GM18907 (cell line): ENCODE data around the gene DISP2.
A peak's percentile ranks its signal among the peaks of the same experiment; 100 is the strongest.

Experiments used
- ATAC-seq: cut with Tn5 transposase; IDR thresholded peaks from one replicate; pipeline ENCODE4 v1.9.1; 2021; ENCODE audit warnings: mild to moderate bottlenecking, moderate library complexity; ENCODE audit not compliant: unreplicated experiment

DISP2 gene

DNA sequence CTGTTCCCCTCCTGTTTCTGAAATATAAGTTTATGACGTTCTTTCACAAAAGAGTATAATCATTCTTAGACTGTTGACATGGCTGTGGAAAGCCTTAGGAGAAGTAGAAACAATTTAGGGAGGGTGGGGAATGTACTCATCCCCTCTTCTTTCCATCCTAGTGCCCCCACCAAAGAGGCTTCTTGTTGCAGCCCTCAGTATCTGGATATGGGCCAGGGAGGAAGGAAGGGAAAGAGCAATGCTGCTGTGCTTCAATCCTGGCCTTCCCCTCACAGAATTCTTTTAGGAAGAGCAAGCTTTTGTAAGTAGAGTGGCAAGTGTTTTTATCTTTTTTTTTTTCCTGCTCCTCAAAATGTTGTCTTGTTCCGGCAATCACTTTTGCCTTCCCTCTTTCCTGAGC is 32.8 kb upstream of the DISP2 start:
- ATAC-seq, result no peak

DNA sequence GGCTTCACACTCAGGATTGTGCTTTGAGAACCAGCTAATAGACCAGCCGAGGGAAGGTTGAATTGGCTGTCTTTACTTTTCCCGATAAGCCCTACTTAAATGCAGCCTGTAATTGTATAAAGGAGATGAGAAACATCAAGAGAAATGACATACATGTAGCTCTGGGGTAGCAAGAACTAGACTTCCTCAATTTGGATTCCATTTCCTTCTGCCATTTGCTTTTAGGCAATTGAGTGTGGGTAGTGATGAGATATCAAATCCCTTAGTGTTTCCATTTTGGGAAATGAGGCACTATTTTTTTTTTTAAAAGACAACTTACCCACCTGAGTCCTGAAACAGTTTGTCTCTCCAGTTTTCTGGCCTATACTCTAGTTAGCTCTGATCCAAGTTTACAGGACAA is 32.3 kb upstream of the DISP2 start:
- no peak for ATAC-seq

DNA sequence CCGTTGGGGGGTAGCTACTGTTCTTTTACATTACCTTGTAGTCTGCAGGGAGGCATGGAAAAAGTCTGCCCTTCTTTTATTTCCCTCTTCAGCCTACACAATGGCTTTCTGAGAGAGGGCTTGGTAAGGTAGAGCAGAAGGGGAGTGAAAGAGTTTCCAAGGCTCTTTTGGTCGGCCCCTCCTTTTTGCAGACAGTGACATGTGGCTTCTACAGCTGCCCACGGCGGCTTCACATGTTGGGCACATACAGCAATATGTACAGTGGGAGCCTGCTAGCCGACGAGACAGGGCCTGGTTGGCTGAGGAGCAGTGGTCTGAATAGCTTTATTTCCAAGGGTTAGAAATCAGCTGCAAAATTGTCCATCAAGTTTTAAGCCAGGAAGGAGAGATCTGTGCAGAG is 30.6 kb upstream of the DISP2 start:
- ATAC-seq, result no peak

DNA sequence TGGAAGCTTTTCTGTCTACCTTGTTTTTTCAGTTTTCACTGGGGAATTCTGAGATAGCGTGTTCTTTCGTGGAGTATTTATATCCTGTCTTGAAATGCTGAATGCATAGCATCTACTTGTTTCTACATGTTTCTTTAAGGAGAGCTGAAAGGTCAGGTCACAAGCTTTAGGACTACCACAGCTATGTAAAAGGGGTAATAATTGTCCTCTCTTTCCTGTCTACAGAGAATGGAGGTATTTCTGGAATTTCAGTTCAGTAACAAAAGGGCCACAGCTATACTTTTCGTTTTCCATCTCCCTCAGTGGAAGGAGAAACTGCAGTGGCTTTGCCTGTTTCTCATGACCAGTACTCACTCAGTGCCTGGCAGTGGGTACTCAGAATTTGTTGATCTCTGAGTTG is 29.8 kb upstream of the DISP2 start:
- no peak for ATAC-seq

DNA sequence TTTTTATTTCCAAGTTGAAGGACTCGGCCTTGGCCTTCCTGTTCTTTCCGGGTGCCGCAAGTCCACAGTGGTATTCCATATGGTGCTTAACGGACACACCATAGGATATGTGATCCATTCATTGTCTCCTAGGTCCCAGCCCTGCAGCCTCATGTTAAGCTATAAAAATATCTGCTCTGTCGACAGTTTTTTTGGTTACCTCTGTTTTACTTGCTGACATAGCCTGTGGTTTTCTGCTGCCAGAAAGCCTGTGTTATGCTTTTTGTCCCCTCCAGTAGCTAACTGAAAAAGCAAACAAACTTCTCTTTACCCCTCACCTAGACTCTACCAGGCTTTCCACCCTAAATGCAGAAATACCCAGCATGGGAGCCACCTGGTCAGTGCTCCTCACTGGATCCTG is 29.3 kb upstream of the DISP2 start:
- ATAC-seq, result no peak

DNA sequence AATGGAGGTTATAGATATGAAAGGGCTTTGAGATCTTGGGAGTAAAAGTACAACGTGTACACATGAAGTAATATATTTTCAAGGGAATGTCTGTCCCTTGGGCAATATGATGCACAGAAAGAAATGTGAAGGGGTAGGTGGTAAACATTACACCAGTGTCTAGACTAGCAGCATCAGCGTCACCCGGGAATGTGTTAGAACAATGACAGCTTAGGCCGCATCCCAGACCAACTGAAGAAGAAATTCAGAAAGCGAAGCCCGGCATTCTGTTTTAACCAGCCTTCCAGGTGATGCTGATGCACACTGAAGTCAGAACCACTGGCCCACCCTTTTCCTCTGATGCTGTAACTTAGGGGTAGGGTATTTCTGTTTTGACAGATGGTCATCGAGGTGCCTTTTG is 28.2 kb upstream of the DISP2 start:
- no peak for ATAC-seq

DNA sequence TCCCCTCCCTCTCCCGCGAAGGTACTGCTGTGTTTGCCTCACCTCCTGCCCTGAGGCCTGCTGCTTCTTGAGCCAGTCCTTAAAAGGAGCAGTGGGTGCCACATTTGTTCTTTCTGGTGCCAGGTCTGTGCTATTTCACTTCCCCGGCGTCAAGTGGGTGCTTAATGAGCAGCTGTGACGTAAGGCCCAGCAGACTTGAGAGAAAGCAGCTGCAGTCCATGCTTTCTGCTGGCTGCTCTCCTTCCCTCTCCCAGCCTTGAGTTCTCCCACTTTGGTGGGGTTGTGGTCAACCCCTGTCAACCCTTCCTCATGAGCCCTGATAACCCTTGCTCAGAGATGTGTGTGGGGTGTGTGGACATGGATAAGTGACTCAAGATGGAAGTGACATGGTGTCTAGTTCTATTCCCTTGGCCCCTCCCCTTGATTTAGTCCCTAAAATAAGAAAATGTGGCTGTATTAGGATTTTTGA is 27.6 kb upstream of the DISP2 start:
- no peak for ATAC-seq

DNA sequence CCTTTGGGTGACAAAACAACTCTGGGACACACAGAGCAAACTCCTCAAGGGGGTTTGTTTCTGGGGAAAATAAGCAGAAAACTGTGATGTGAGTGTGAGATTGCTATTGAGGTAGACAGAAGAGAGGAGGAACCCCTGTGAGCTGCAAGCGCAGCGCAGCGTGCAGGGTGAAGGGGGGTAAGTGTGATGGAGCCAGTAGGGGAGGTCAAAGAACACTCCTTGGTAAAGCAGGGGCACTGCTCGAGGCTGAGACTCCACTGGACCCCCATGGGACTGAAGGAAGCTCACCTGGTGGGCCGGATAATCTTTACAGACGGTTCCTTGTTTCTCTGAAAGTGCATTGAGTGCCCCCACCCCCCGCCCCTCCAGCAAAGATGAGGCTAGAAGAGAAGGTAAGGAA is 27.0 kb upstream of the DISP2 start:
- no peak for ATAC-seq

DNA sequence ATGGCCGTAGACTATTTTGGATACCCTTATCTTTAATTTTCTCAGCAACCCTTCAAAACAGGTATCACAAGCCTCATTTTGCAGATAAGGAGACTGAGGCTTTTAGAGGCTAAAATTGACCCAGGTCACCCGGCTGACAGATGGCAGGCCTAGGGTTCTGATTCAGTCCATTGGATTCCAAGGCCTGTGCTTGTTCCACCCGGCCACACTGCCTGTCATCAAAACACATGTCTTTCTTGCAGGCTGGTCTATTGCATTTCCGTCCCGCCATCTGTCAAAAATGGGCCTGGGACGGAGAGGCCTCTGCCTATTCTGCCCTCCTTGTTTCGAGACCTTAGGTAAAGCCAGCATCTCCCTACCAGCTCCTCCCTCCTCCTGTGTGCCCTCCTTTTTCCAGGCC is 26.4 kb upstream of the DISP2 start:
- ATAC-seq, result no peak

DNA sequence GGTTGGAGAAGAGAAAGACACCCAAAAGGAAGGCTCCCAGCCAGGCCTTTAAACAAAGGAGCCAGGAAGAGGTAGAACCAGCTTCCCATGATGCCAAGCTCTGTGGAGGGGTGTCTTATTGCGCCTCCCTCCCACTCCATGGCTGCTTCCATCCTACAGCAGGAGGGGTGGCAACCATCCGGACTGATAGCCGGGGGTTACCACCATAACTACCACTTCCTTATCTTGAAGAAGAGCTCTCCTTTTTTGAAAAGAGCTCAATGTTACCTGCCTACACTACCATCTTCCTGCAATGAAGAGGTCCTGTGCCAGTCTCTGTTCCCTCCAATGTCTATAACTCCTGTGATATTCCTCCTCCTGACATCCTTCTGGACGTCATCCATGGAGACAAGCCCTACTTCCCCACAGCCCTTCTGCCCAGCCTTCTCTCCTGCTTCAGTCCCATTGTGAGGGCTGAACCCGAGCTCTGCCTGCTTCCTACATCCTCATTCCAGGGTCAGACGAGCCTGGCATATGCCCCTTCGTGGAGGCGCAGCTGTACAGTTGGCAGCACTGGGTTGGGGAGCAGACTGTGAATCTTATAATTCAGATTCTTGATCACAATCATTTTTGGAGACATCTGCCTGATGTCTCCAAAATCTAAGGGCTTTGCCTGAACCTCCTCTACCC is 25.8 kb upstream of the DISP2 start:
- ATAC-seq, result no peak

DNA sequence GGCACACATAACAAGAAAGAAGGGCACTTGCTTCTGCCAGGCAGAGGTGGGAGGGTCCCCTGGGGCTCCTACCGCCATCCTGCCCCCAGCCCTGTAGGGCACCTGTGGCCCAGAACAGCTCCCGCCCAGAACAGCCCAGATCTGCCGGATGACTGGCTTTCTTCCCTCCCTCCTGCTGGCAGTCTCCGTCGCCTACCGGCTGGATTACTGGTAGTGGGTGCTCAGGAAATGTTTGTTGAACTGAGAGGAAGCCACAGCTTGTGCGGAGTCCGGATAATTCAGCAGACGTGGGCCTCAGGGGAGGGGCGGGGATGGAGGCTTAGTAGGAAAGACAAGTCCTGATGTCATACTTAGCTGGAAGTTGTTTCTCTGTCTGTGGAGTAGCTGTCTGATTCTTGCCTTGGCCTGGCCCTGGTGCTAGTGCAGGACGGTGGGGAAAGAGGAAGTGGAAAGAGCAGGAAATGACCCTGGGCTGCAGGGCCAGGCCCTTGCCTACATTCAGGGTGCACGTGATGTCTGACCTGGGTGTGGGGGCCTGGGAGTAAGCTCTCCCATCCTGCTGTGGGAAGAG is 24.0 kb upstream of the DISP2 start:
- no peak for ATAC-seq

DNA sequence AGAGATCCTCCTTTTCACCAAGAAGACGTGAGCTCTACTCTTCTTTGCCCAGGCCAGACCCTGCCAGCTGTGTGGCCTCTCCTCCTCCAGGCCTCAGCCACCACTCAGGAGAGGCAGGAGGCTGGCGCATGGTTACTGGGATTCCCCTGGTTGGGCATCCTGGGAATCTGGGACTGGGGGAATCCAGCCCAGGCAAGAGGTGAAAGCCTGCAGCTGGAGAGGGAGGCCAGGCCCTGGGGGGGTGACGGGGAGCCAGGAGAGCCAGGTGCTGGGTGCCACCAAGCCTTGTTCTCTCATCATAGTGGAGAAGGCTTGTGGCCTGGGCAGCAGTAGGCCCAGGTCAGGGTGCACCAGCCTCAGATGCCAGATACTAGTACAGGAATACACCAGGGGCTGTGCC is 23.5 kb upstream of the DISP2 start:
- ATAC-seq, result no peak

DNA sequence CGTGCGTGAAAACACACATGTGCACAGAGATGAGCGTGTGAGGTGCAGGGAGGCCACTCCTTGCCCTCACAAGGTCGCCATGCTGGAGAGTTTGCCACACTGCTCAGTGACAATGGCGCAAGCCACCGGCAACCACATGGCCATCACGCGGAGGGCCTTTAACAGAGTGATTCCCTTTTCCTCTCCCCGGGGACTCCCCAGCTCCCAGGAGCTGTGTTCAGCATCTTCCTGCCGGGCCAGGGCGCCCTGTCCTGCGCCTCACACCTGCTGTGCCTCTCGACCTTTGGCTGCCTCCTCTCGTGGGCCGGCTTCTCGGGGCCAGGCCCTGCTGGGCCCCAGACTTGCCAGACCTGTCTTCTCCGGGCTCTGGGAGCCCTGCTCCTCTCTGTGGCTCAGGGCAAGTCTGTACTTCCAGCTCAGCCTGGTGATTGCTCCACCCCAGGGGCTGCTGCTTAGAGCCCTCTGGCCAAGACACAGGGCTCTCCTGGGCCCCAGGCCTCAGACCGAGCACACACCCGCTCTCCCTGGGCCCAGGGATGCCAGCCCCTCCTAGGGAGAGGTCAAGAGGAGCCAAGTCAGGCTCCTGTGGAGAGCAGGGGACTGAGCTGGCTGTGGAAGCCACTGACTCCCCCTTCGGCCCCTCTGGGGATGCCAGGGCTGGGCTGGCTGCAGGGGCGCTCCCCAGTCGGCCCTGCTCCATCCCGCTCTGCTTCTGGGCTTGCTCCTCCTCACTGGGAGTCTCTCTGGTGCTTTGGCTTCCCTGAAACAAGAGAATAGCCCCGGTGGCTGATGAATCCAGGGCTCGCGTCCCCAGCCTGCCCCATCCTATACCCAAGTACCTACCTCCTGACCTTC is 22.9 kb upstream of the DISP2 start:
- no peak for ATAC-seq

DNA sequence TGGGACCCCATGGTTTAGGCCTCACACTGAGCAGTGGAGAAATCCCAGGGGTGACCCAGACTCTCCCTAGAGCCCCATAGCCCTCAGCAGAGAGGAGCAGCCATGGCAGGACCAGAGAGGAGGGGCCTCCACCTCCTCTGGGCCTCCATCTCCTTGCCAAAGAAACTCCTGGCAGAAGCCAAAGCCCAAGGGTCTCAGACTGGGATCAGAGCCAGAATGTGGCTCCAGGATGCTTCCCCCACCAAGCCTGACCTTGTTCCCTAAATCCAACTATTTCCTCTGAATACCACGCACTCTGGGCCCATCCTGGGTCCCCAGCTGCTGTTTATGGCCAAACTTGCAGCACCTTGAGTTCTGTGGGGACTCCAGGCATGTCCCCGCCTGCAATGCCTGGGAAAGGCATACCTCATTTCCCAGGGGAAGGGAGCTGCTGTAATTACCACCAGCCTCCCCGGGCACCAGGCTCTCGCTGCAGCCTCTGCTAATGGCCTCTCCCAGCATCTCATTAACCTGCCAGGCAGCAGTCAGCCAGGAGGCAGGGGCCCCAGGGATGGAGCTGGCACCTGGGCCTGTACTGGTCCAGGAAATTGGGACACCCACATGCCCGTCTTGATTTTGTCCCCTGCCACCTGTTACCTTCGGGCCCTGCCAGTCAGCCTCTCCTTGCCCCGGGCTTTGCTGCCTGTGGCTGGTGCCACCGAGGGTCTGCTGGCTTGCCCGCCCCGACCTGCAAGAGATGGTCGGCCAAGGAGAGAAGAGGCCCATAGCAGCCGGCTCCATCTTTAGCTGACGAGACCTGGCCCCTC is 21.9 kb upstream of the DISP2 start:
- ATAC-seq, result no peak

DNA sequence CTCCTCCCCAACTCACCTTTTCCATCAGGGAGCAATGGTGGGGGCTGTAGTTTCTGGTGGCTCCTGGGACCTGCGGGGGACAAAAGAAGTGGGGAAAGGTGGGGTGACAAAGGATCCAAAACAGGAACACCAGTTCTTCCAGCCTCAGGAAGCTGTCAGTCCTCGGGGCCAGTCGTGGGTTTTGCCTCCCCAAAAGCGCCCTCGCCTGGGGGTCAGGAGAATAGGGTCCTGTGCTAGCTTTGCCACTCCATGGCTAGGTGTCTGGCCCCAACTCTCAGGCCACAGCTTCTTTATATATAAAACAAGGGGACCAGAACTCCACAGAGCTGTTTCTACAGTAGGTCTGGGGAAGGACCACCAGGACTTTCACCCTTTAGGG is 21.3 kb upstream of the DISP2 start:
- no peak for ATAC-seq

DNA sequence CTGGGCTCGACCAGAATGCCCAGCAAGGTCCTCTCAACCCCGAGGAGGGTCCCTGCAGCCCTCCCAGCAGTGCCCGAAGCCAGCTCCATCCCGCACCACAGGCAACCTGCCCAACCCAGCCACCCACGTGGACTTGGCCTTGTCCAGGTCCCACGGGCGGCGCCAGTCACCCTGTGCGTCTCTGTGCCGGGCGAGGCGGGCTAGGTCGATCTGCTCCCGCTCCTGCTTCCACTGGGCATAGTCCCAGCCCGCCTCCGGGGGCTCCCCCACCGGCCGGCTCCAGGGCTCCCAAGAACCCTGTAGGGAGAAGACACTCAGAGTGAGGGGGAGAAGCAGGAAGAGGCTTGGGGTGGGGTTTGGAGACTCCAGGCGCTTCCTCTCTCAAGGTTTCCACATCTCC is 20.4 kb upstream of the DISP2 start:
- ATAC-seq, result no peak

DNA sequence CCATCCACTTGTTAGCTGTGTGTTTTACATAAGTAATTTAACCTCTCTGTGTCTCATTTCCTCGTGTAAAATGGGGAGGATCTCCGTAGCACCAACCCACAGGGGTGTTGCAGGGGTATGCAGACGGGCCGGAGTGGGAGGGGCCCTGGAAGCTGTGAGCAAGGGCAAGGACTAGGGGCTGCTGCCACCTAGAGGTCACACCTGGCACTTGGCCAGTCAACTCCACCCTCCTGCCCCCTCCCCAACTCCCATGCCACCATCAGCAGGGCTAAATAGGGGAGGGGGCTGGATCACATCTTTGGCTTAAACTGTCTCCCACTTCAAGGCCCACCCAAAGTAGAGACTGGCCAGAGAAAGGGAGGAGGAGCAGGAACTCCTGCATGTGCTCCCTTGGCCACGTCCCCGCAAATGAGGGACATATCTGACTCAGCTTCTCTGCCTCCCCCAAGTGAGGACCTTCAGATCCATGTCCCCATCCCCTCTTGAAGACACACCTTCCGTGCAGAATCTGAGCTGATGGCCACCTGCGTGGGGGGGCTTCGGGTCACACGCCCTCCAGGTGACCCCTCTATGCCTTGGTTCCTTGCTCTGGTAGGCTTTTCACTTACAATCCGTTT is 19.9 kb upstream of the DISP2 start:
- ATAC-seq, result peak; percentile 61

DNA sequence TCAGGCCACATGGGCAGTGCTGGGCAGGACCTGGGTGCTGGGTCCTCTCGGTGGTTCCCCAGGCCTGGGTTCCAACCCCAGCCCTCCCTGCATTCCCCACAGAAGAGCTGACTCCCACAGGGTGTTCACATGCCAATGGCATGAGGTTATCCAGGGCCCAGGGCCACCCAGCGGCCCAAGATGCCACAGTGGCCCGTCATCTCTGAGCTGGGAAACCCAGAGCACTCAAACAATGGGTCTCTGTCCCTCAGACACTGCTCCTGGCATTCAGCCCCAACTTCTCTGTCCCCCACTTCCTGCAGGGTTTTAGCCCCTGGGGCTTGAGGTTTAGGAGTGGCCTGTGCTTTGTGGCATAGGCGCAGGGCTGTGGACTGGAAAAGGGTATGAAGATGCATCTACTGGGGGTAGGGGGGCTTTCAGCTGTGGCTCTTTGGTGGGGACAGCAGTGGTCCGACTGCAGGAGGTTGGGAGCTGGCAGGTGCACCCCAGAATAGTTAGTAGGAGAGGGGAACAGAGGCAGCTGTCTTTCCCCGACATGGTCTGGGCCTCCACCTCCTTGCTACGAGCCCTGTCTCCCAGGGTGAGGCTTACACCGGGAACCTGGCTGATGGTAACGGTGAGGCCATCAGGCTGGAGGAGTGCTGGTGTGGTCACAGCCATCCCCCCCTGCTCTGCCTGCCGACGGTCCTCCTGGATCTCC is 18.9 kb upstream of the DISP2 start:
- no peak for ATAC-seq

DNA sequence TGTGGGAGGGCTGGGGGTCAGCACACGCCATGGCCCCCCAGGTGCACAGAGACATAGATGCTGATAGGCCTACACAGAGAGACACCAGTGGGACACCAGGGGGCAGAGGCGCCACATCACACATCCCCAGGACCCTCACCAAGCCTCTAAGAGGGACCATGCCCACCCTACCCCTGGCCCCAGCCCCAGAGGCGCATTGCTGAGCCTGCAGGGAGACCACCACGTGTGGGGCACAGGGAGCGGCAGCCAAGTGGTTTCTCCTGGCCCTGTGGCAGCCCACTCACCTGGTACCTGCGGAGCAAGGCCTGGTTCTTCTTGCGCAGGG is 18.4 kb upstream of the DISP2 start:
- ATAC-seq, result no peak

DNA sequence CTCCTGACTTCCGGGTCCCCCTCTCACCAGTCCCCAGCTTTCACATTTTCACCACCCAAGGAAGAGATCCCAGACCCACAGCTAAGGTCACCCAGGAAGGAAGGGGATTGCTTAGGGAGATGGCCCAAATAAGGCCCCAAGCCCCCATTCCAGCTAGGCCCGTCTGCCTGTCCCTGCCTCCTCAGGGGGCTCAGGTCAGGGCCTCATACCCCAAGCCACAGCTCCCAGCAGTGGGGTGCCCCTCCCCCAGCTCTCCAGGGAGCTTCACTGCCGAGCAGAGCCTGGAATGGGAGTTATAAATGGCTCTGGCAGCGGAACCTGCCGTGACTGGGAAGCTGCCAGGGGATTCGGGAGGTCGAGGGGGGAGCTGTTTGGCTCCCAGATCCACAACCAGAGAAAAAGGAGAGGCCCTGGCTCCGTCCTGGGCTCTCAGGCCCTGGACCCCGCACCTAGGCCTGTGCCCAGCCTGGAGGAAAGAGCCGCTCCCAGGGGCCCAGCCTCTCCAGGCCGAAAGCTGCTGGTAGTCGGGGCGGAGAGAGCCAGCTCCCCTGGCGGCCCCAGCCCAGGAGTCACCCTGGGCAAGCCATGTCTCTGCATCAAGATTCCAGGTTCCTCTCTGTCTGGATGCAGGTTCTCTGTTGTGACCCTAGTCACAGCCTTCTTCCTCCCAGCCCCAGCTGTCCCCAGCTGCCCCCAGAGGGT is 17.8 kb upstream of the DISP2 start:
- no peak for ATAC-seq
